K562 (cell line): ENCODE results near the gene CST3. TPM values are rescaled to one million over a fixed set of nuclear protein-coding genes. Genes with fewer than 3 reads are reported as not detected.

Source experiments
- ATAC-seq: fragments of 200-7000 bp; cut with Tn5 transposase; 3 replicates; pipeline ENCODE4 v1.9.1; 2020; ENCODE audit warnings: moderate library complexity
- BruUV-seq: library from RNA; stranded (reverse); fragments of 400-500 nt; replicated peaks from 2 replicates; lab custom pipeline; 2021; lab: Mats Ljungman, UMichigan
- CTCF ChIA-PET: fragments of 300-600 bp; formaldehyde crosslinking; extraction: SDS; loops from one replicate; lab custom pipeline; 2021; ENCODE audit warnings: low intra/inter-chr PET ratio; lab: Yijun Ruan, JAX
- POLR2A ChIA-PET: fragments of 300-600, 350-650 bp; sonication (Branson Sonifier 250); formaldehyde crosslinking; extraction: SDS; loops from one replicate; lab custom pipeline; 2021; ENCODE audit warnings: antibody characterized with exemption, inconsistent platforms; lab: Yijun Ruan, JAX
- DNase-seq, 4 experiments: peaks; one replicate each; pipeline versions ENCODE4 v3.0.0 to v3.0.0-alpha.2; 2011 to 2018; ENCODE audit warnings: low spot score in 3 of 4, mixed read lengths in 3 of 4; ENCODE audit errors: extremely low read depth in 1 of 4
- FAIRE-seq: peaks from 2 replicates; lab custom pipeline; 2011; peaks lifted over from hg19 to GRCh38; lab: Jason Lieb, UNC
- H2AFZ ChIP-seq: 2 replicates; pipeline ENCODE4 v1.6.0; 2011; ENCODE audit warnings: low read depth, low read length, control low read depth, inconsistent platforms
- H3K27ac ChIP-seq: fragments of 200-600 bp; 3 replicates; pipeline ENCODE4 v1.8.0; 2011; ENCODE audit warnings: low read depth, mild to moderate bottlenecking, control low read depth, inconsistent platforms, low read length, moderate library complexity, mixed read lengths; ENCODE audit errors: extremely low read depth
- H3K27me3 ChIP-seq, 2 experiments: fragments of 300-600 bp in 1 of 2; 2 replicates in 1 of 2; 3 replicates in 1 of 2; pipeline versions ENCODE4 v1.6.0 to v1.8.0; 2011; ENCODE audit warnings: inconsistent platforms in 2 of 2, low read length in 2 of 2, mild to moderate bottlenecking in 1 of 2, mixed read lengths in 1 of 2, moderate library complexity in 1 of 2; ENCODE audit not compliant: control insufficient read depth in 2 of 2, insufficient read depth in 2 of 2
- H3K36me3 ChIP-seq: fragments of 300-600 bp; 3 replicates; pipeline ENCODE4 v1.8.0; 2011; ENCODE audit warnings: mild to moderate bottlenecking, low read length, inconsistent platforms; ENCODE audit not compliant: control insufficient read depth, insufficient read depth
- H3K4me1 ChIP-seq, 2 experiments: fragments of 200-600 bp in 1 of 2; replicated peaks in 1 of 2; 2 replicates in 1 of 2; 3 replicates in 1 of 2; pipeline versions ENCODE4 v1.5.1 to v1.8.0; 2011; ENCODE audit warnings: inconsistent platforms in 2 of 2, low read length in 2 of 2, mild to moderate bottlenecking in 1 of 2, mixed read lengths in 1 of 2, moderate library complexity in 1 of 2; ENCODE audit not compliant: control insufficient read depth in 2 of 2, insufficient read depth in 2 of 2
- H3K4me2 ChIP-seq: 2 replicates; pipeline ENCODE4 v1.6.1; 2011; ENCODE audit warnings: low read length, control low read depth, inconsistent platforms, mixed read lengths; ENCODE audit not compliant: insufficient read depth
- H3K4me3 ChIP-seq: fragments of 200-600 bp; sonication (generic), shearing (Covaris generic); 2 replicates; pipeline ENCODE4 v1.5.1; 2016; ENCODE audit warnings: control low read depth, inconsistent platforms
- H3K79me2 ChIP-seq: fragments of 200-600 bp; 3 replicates; pipeline ENCODE4 v1.8.0; 2011; ENCODE audit warnings: low read length, inconsistent platforms; ENCODE audit not compliant: control insufficient read depth, insufficient read depth
- H3K9ac ChIP-seq, 2 experiments: 2 replicates each; pipeline versions ENCODE4 v1.6.0 to v1.6.1; 2011; ENCODE audit warnings: low read depth in 2 of 2, low read length in 2 of 2, control low read depth in 1 of 2, inconsistent platforms in 1 of 2, mild to moderate bottlenecking in 1 of 2, mixed read lengths in 1 of 2; ENCODE audit not compliant: insufficient read depth in 1 of 2
- H3K9me1 ChIP-seq: one replicate; pipeline ENCODE4 v1.6.0; 2011; ENCODE audit warnings: inconsistent platforms, mild to moderate bottlenecking, low read length, moderate library complexity; ENCODE audit not compliant: control insufficient read depth, insufficient read depth
- H3K9me3 ChIP-seq: replicated peaks from 2 replicates; pipeline ENCODE4 v1.5.1; 2011; ENCODE audit warnings: low read depth, low read length, inconsistent platforms; ENCODE audit not compliant: control insufficient read depth, insufficient read depth
- H4K20me1 ChIP-seq: replicated peaks from 2 replicates; pipeline ENCODE4 v1.6.1; 2011; ENCODE audit warnings: low read length, inconsistent platforms, mixed read lengths; ENCODE audit not compliant: control insufficient read depth, insufficient read depth
- BRD9 ChIP-seq: fragments of 450-650 bp; IDR thresholded peaks from 2 replicates; pipeline ENCODE4 v1.6.1; 2018; ENCODE audit warnings: low read depth; ENCODE audit not compliant: partially characterized antibody
- HCFC1 ChIP-seq: IDR thresholded peaks from 2 replicates; pipeline ENCODE4 v1.6.1; 2012; ENCODE audit warnings: low read depth, low read length, improper control_type of control experiment
- MAFK ChIP-seq: IDR thresholded peaks from 2 replicates; pipeline ENCODE4 v1.6.1; 2011; ENCODE audit warnings: low read length, improper control_type of control experiment
- TARDBP ChIP-seq: fragments of 450-650 bp; IDR thresholded peaks from 2 replicates; pipeline ENCODE4 v1.6.1; 2016
- ZNF24 ChIP-seq: fragments of 450-650 bp; IDR thresholded peaks from 2 replicates; pipeline ENCODE4 v1.6.1; 2016
- ZNF77 ChIP-seq: fragments of 250-450 bp; sonication (Bioruptor Pico); IDR thresholded peaks from 2 replicates; pipeline ENCODE4 v1.5.0; 2020
- WGBS: fragments of 100-300 bp; shearing (Covaris generic); methylation state at CpG from one replicate; pipeline ENCODE4 v1.1.6; 2016; ENCODE audit warnings: low coverage, mixed read lengths; ENCODE audit not compliant: insufficient coverage; ENCODE audit errors: missing lambda C conversion rate; 5-methylcytosine and 5-hydroxymethylcytosine counted together
- in situ Hi-C: fragments of 300-500 bp; cut with MboI; formaldehyde crosslinking; loops from 4 replicates; pipeline ENCODE4 v1.15.0; 2018; ENCODE audit warnings: inconsistent platforms, mixed read lengths
- intact Hi-C: fragments of 100-400 bp; cut with micrococcal nuclease; formaldehyde crosslinking; loops from 2 replicates; pipeline ENCODE4 v1.14.2; 2022
- polyA plus RNA-seq, 8 experiments: library from polyadenylated mRNA; depleted of rRNA in 4 of 8; stranded (reverse) in 5 of 8; unstranded in 3 of 8; fragments of >200 nt; fragmentation: Nextera tagmentation in 2 of 8; fragmentation: Illumina TruSeq in 1 of 8; extraction: Ambion mirVana in 2 of 8; extraction: Trizol in 1 of 8; gene quantifications; 2 replicates each; pipeline versions ENCODE4 v1.2.1 to v1.2.3, GENCODE V29; 2011 to 2014; ENCODE audit warnings: inconsistent platforms in 1 of 8, missing spikeins in 1 of 8
- total RNA-seq, 7 experiments: library from RNA; depleted of rRNA in 6 of 7; stranded (reverse); fragments of >200 nt in 6 of 7; fragmentation: Illumina TruSeq in 2 of 7; extraction: Trizol in 2 of 7; gene quantifications; 2 replicates each; pipeline versions ENCODE4 v1.2.1 to v1.2.3, GENCODE V29; 2011 to 2021; ENCODE audit warnings: low replicate concordance in 1 of 7
- TF ChIP-seq, protein P1 (sequence below): sonication (generic); formaldehyde crosslinking; IDR thresholded peaks from 2 replicates; pipeline ENCODE4 v1.8.0; 2022; ENCODE audit warnings: mild to moderate bottlenecking, missing genetic modification reagents
- TF ChIP-seq, protein P2 (sequence below), 2 experiments: fragments of 200-800 bp in 1 of 2; sonication (Bioruptor generic) in 1 of 2; sonication (generic) in 1 of 2; formaldehyde crosslinking in 1 of 2; IDR thresholded peaks in 1 of 2; conservative IDR thresholded peaks in 1 of 2; 2 replicates each; pipeline versions ENCODE4 v1.5.0 to v1.6.1; 2016 to 2020; ENCODE audit warnings: missing compliant biosample characterization in 1 of 2, missing genetic modification characterization in 1 of 2, missing genetic modification reagents in 1 of 2
- TF ChIP-seq, protein P3 (sequence below), 2 experiments: fragments of 250-450 bp in 1 of 2; fragments of 450-650 bp in 1 of 2; sonication (Bioruptor Pico) in 1 of 2; IDR thresholded peaks; 2 replicates each; pipeline versions ENCODE4 v1.6.1 to v1.8.0; 2016 to 2021; ENCODE audit warnings: mild to moderate bottlenecking in 2 of 2, moderate library complexity in 2 of 2, missing compliant biosample characterization in 1 of 2, missing genetic modification characterization in 1 of 2

The CST3 gene
- total and polyA plus RNA-seq, 9 of the 15 experiments (the other 6 are each of a cell fraction or from before 2014, with no cell fraction given) = 8.7 to 113 (median 48.5) TPM

DNA sequence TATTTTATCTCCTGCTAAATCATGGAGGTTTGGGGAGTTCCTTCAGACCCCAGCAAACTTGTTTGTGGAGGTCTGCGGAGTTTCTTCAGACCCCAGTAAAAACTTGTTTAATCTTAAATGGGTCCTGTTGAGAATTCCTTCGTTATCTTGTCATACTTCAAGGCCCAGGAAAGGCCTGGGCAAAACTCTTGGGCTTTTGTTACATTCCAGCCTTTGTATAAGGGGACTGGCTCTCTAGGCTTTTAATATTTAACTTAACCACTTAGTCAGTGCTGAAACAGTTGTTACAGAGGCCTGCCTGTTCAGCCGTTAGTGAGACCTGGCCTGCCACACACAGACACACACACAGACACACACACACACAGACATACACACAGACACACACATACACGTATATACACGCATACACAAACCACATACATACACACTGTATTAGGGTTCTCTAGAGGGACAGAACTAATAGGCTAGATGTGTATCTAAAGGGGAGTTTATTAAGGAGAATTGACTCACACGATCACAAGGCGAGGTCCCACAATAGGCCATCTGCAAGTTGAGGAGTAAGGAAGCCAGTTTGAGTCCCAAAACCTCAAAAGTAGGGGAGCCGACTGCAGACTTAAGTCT is 21.3 kb upstream of the CST3 start:
- WGBS = 74% methylated on average over 6 of the region's 8 CpGs
- intact Hi-C loops = no loop called here
- POLR2A ChIA-PET = no interaction called here
- no TSS peak for BruUV-seq
- H3K4me2 ChIP-seq = no peak overlapping the region
- no peak overlapping the region for H3K9ac ChIP-seq
- no peaks in the 10 kb centered on the region for H3K79me2 ChIP-seq
- H3K27ac ChIP-seq = no peak overlapping the region
- no peak overlapping the region for H2AFZ ChIP-seq
- H3K9me1 ChIP-seq = no peaks in the 10 kb centered on the region
- FAIRE-seq (no peak), DNase-seq (no peak), ATAC-seq (no peak)
- H3K4me3 ChIP-seq = no peak overlapping the region
- no peaks in the 10 kb centered on the region for H3K9me3 ChIP-seq
- H3K27me3 ChIP-seq = no peaks in the 10 kb centered on the region
- H3K4me1 ChIP-seq = peaks cover 10 to 14% of the 10 kb centered on the region in 2 experiments; a peak in 4 of 5 replicates
- H3K36me3 ChIP-seq = no peaks in the 10 kb centered on the region
- CTCF ChIA-PET = no interaction called here
- no peaks in the 10 kb centered on the region for H4K20me1 ChIP-seq
- in situ Hi-C loops = no loop called here
- TF ChIP-seq TARDBP (no peak), ZNF24 (no peak), ZNF77 (CRISPR knock-in tag) (no peak), MAFK (no peak), BRD9 (no peak), HCFC1 (no peak)
- TF ChIP-seq, protein P1, sequence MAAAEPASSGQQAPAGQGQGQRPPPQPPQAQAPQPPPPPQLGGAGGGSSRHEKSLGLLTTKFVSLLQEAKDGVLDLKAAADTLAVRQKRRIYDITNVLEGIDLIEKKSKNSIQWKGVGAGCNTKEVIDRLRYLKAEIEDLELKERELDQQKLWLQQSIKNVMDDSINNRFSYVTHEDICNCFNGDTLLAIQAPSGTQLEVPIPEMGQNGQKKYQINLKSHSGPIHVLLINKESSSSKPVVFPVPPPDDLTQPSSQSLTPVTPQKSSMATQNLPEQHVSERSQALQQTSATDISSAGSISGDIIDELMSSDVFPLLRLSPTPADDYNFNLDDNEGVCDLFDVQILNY (CRISPR knock-in tag) = no peak
- TF ChIP-seq, protein P2, sequence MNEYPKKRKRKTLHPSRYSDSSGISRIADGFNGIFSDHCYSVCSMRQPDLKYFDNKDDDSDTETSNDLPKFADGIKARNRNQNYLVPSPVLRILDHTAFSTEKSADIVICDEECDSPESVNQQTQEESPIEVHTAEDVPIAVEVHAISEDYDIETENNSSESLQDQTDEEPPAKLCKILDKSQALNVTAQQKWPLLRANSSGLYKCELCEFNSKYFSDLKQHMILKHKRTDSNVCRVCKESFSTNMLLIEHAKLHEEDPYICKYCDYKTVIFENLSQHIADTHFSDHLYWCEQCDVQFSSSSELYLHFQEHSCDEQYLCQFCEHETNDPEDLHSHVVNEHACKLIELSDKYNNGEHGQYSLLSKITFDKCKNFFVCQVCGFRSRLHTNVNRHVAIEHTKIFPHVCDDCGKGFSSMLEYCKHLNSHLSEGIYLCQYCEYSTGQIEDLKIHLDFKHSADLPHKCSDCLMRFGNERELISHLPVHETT (CRISPR knock-in tag; conservative IDR thresholded peaks at IDR 0.05 in 1 of 2, IDR thresholded peaks at IDR 0.05 in 1 of 2) = no peak
- TF ChIP-seq, protein P3, sequence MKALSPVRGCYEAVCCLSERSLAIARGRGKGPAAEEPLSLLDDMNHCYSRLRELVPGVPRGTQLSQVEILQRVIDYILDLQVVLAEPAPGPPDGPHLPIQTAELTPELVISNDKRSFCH (CRISPR knock-in tag; IDR thresholded peaks at IDR 0.05) = no peak
- TF ChIP-seq, protein P3 (tag; IDR thresholded peaks at IDR 0.05) = no peak
